Activated CD8-positive, alpha-beta memory T cell treated with anti-CD3 and anti-CD28 coated beads, Interleukin-2, amount 50 U/mL, for 1 hour (primary cell): Measurements from ENCODE around the gene ADARB2.

Experiments
- DNase-seq: peaks from one replicate; pipeline ENCODE4 v3.0.0-alpha.2; 2020; ENCODE audit errors: extremely low read depth

The ADARB2 gene

DNA sequence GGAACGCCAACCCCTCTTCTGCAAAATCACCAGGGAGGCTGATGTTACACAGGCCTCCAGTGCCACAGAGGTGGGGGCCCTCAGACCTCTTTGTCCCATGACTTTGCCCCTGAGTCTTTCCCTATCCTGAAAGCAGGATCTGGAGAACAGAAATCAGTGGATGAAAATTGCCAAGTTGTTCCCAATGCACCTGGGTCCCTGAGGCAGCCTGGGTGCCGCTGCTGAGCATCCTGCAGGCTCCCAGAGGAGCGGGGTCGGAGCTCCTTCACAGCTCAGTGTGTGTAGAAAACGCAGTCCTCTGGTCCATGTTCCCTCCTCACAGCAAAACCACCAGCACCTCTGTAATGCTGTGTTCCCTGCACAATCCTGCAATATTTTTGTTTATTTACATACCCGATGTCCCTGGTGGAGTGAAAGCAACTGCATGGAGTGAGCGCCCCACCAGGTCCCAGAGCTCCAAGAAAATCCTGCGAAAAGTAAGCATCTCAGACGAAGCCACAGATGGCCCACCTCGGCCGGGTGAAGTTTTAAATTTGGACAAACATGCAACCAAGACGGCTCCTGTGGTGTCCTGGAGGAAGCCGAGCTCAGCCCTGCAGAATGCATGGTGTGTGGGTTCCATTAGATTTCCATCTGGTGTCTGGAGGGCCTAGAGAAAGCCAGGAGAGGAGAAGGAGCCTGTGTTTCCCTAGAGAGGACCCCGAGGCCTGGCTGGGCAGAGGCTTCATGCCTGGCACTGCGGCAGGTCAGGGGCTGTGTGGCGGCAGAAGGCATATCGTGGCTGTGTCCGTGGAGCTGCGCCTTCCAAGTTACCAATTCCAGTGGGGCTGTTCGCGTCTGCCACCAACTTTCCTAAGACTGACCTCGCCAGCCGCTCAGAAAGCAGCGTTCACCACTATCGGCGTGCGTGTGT, 445.9 kb downstream of the ADARB2 start:
- DNase-seq: no peak

GRCh38 chr10:1290071-1290471, 447.3 kb downstream of the ADARB2 start:
- no peak for DNase-seq

- no peak for DNase-seq
These were observed 447.7 kb downstream of the ADARB2 start for GRCh38 chr10:1289591-1289990.

DNA sequence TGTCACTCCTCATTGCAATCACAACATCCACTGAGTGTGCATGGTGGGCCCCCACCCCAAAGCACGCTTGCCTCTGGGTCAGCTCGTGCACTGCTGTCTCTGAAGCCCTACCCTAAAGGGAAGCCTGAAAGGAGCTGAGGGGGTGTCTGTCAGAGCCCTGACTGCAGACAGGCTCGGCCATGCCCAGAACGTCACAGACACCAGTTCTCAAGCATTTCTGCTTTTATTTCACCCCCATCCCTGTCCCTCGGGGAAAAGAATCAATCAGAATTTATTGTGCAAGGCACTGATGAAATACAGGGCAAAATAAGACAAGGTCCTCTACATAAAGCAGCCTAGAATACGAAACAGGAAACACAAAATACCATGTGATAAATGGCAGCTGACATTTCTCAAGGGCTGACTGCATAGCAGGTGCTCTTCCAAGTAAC, 449.3 kb downstream of the ADARB2 start:
- DNase-seq: no peak

DNA sequence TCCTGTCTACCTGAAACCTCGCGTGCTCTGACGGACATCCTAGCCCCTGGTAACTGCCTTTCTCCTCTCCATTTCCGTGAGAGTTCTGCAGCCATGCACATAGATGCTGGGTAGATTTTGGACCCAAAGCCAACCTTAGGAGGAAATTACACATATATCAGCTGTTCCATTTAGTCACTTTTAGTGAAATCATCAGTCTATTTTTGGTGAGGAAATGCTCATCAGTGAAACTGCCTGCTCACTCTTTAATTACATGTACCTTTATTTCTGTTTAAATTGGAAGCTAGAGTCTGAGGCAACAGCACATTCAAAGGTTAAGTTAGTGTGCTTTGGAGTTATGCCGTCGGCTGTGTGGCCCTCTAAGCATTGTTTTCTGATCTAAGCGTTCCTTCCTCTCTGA, 449.8 kb downstream of the ADARB2 start:
- DNase-seq: no peak

DNA sequence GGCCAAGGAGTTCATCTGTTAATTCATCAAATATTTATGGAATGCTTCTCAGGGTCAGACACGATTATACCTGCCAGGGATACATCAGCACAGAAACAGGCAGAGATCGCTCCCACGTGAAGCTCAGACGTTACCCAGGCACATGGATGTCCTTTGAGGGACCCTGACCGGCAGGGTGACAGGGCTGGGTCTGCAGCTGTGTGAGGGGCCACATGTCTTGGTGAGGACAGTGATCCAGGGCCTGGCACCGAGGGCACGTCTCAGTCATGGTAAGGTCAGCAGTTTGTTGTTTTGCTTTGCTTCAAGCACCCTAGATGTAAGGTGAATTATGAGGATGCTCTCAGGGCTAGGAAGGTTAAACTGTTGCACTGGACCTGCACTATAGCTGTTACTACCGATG, 453.2 kb downstream of the ADARB2 start:
- DNase-seq: no peak

GRCh38 chr10:1281405-1281782, 455.9 kb downstream of the ADARB2 start:
- no peak for DNase-seq

DNA sequence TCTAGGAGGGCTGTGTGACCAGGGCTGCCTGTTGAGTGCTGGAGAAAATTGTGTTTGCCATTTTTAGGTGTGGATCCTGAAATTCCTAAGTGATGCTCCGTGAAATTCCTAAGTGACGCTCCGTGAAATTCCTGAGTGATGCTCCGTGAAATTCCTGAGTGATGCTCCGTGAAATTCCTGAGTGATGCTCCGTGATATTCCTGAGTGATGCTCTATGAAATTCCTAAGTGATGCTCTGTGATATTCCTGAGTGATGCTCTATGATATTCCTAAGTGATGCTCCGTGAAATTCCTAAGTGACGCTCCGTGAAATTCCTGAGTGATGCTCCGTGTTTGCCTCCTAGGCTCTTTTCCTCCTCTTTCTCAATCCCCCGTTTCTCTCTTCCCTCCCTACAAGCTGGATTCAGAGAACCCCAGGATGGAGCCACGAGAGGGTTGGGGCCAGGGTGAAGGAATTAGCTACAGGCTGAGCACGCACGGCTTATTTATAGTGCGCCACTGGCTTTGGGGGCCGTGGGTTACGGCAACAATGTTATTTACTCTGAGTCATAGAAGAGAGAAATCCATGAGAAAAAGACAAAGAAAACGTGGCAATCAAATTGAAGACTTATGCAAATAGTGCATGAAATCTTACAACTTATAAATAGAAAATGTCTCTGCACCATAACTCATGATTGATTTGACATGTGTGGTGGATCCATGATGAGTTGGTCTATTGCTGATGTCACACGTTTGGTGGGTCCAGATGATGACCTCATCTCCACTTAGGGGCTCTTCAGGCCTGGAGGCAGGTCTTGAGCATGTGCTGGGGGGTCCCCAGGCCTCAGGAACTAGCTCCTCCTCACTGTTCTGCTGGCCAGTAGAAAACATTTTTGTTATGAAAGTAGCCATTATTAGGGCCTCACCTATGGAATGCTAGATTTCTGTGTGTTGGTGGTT, 456.6 kb downstream of the ADARB2 start:
- DNase-seq: no peak

- DNase-seq: no peak
These were observed 459.0 kb downstream of the ADARB2 start for GRCh38 chr10:1278306-1278705.

- DNase-seq: no peak
These were observed 462.4 kb downstream of the ADARB2 start for GRCh38 chr10:1274701-1275544.

DNA sequence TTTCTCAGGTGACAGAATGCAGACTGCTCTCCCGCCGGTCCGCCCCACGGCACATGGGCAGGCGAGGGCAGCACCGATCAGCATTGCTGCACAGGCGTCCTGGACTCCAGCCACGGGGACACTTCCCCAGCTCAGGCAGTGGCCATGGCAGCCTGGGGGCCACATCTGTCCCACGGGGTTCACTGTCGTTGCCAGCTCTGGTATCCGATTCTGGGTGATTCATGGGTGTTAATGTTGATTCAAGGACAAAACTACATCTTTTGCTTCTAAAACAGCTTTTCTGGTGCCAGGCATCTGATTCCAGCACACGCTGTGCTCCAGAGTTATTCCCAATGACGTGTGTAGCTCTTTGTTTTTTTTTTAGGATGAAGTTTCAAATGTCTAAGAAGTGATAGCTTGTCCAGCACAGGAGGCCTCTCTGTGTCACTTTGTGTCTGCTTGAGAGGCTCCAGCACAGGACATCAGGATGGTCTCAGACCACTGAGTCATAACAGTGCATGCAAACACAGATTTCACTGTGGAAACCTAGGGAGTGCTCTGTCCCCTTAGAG, 463.1 kb downstream of the ADARB2 start:
- no peak for DNase-seq

- DNase-seq: no peak
These were observed 463.8 kb downstream of the ADARB2 start for GRCh38 chr10:1273372-1274105.

DNA sequence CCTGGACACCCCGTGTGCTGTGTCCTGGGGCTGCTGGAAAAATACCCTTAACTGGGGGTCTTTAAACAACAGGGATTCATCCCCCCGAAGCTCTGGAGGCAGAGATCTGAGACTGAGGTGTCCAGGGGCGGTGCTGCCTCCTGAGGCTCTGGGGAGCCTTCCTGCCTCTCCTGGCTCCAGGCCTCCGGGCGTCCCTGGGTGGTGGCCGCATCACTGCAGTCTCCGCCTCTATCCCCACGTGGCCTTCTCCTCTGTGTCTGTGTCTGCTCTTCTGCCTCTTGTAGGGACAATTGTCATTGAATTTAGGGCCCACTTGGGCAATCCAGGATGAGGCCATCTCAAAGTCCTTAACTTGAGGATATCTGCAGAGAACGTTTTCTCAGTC, 464.6 kb downstream of the ADARB2 start:
- no peak for DNase-seq

- no peak for DNase-seq
These were observed 465.1 kb downstream of the ADARB2 start for GRCh38 chr10:1272079-1272776.

DNA sequence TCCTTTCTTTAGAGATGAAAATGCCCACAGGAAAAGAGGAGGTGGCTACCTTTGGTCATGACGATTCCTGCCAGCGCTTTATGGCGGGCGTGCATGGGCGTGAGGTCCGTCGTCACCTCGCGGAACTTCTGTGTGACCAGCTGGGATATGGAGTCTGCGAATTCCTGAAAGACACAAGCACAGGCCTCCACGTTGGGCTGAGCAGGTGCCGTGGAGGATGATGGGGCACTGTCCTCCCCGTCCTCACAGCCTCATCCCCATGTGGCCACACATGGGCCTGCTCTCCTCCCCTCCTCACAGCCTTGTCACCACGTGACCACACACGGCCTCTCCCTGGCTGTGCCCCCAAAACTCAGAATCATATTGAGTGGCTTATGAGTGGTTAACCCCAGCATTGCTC, 466.4 kb downstream of the ADARB2 start:
- DNase-seq: no peak

DNA sequence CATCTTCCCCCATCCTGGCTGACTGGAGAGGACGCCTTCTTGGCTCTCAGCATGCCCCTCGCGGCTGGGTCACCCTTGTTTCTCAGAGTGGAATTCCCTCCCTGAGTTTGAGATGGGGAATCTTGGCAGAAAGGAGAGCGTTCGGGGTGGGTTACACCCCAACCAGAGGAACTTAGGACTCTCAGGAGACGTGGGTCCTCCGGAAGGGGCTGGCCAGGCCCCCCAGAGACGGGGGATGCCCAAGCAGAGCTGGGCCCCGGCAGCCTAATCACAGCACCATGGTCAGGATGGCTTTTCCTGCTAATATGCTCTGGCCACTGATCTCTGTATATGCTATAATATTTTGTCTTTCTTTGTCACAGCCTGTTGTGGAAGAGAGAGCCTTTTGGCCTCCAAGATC, 466.8 kb downstream of the ADARB2 start:
- DNase-seq: no peak

DNA sequence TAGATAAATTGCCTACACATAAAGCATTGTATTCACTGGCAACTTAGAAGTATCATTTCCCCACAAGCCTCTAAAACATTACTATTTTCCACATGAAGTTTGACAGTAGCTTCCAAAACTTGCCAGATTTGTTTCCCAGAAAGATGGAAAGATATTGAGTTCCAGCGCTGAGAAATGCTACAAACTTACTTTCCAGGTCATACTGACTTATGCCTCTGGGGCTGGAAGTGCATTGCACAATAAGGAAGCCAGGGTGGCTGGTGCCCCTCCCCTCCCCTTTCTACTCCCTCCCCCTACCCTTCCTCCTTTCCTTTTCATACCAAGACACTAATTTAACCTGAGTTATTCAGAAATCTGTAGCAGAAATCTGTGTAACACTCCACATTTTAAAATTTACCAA, 468.5 kb downstream of the ADARB2 start:
- no peak for DNase-seq

DNA sequence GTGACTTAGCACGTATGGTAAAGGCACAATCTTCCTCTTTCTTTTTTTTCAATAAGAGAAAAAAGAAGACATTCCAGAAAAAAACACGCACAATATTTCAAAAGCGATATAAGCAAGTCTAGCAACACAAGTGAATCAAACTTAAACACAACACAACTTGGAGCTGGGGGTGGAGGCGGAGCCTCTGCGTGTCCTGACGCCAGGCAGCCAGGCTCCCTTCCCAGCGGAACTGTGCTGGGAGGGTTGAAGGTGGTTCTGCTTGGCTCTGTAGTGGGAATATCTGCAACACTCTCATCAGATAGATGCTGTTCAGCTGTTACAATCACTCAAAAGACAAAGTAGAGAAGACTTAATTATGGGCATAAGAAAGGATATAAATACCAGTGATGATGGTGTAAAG, 469.8 kb downstream of the ADARB2 start:
- DNase-seq: no peak

- no peak for DNase-seq
These were observed 470.2 kb downstream of the ADARB2 start for GRCh38 chr10:1267148-1267547.
